Pancreas (tissue), 10 donors: ENCODE data around the gene UIMC1. TPM values are rescaled to one million over a fixed set of nuclear protein-coding genes. Genes with fewer than 3 reads are reported as not detected.
A peak's percentile ranks its signal among the peaks of the same experiment; 100 is the strongest.

Source experiments
- ATAC-seq, 4 donors: fragments of 200-7000 bp; cut with Tn5 transposase; one replicate each; pipeline versions ENCODE4 v1.8.0 to v1.9.1; 2020; ENCODE audit warnings: mild to moderate bottlenecking in 4 of 4, moderate library complexity in 4 of 4
- DNase-seq, 6 donors: peaks; one replicate each; pipeline ENCODE4 v3.0.0-alpha.2; 2020
- FAIRE-seq: peaks from 2 replicates; lab custom pipeline; 2012; peaks lifted over from hg19 to GRCh38; lab: Jason Lieb, UNC
- H3K27ac ChIP-seq, 4 donors: fragments of 200-600 bp; sonication (generic); 1 replicate in 3 of 4; 2 replicates in 1 of 4; pipeline versions ENCODE4 v1.5.0 to v1.8.0; 2020
- H3K27me3 ChIP-seq, 4 donors: fragments of 200-600 bp; one replicate each; pipeline ENCODE4 v1.8.0; 2021
- H3K36me3 ChIP-seq, 3 donors: fragments of 200-600 bp; sonication (generic) in 1 of 3; one replicate each; pipeline versions ENCODE4 v1.5.0 to v1.8.0; 2020 to 2021
- H3K4me1 ChIP-seq, 3 donors: fragments of 200-600 bp; one replicate each; pipeline ENCODE4 v1.8.0; 2021
- H3K4me3 ChIP-seq, 4 donors: fragments of 200-600 bp; sonication (generic) in 2 of 4; one replicate each; pipeline versions ENCODE4 v1.5.0 to v1.8.0; 2020 to 2021
- H3K9me3 ChIP-seq, 4 donors: fragments of 200-600 bp; one replicate each; pipeline ENCODE4 v1.8.0; 2021
- CTCF ChIP-seq, 4 donors: fragments of 200-600 bp; sonication (generic) in 3 of 4; IDR thresholded peaks; one replicate each; pipeline versions ENCODE4 v1.5.0 to v1.8.0; 2021; ENCODE audit warnings: antibody characterized with exemption in 4 of 4
- WGBS, 2 donors: extraction: QIAGEN DNeasy Blood & Tissue Kit; methylation state at CpG; one replicate each; pipeline ENCODE4 v1.1.7; 2013; 5-methylcytosine and 5-hydroxymethylcytosine counted together
- intact Hi-C, 3 donors: fragments of 100-400 bp; cut with DNase I; formaldehyde crosslinking; loops; one replicate each; pipeline versions ENCODE4 v1.11.1 to v1.14.2; 2022
- polyA plus RNA-seq, 2 donors: library from polyadenylated mRNA; stranded (reverse); fragments of 200-250 nt; gene quantifications; one replicate each; pipeline ENCODE4 v1.2.3, GENCODE V29; 2013
- total RNA-seq, 6 donors: library from RNA; stranded (reverse); fragmentation: NEBNext Ultra II Directional in 4 of 6; extraction: Animal tissue kit (Norgen Biotek cat#: 25700) in 4 of 6; gene quantifications; one replicate each; pipeline versions ENCODE4 v1.2.1 to v1.2.4, GENCODE V29; 2021 to 2023
- donor health status: healthy with polysubstance abuse.
- donor health status: DM: no; HTN: no; CAD: no; lungs with moderate emphysema.
- donor health status: DM: no; HTN: no; CAD: no.
- donor health status: control.
- donor health status: control.
- donor health status: Bipolar disorder and iron deficiency.
- donor health status: DM: yes; HTN: yes; CAD: no.
- donor health status: DM: no; HTN: no; CAD: no.
- donor health status: DM: no; HTN: no; CAD: no.
- donor health status: DM: yes; HTN: yes; CAD: no.

The UIMC1 gene
- total and polyA plus RNA-seq, 8 donors = 19.9 to 29.5 (median 23.0) TPM

DNA sequence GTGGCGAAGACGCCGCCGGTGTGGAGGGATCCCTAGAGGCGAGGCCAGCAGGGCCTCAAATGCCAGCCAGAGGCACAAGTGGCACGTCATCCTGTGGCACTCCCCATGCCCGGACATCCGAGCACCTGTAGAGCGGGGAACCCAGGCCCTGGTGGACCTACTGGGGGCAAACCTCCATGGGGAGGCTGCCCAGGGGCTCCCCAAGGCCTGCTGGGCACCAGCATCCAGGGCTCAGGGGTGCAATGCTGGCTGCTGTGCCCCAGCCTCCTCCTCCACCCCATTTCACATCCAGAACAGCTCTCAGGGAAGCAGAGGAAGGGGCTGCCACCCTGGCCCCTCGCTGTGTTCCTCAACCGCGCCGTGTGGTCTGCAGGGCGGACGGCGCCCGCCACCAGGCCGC lies 151.0 kb downstream of the UIMC1 start:
- DNase-seq (peak in 1 of 6 donors; percentile 50), ATAC-seq (no peak), FAIRE-seq (no peak)
- Histone ChIP-seq H3K36me3 (no peaks in the 10 kb centered on the region), H3K27me3 (no peaks in the 10 kb centered on the region), H3K9me3 (no peaks in the 10 kb centered on the region), H3K4me1 (no peaks in the 10 kb centered on the region), H3K27ac (no peak overlapping the region), H3K4me3 (no peak overlapping the region)
- TF ChIP-seq CTCF (IDR thresholded peaks at IDR 0.05) = no peak
- intact Hi-C loops = no loop called here
- 85 to 92% methylated on average over 17 to 18 of the region's 18 CpGs for WGBS, 2 donors

Other genes starting within 250 kb of the UIMC1 start
- under 1 TPM; 0.09 to 0.49 (median 0.22) TPM for gene UNC5A, start 196.2 kb downstream of the UIMC1 start, total RNA-seq
- gene UNC5A, start 196.2 kb downstream of the UIMC1 start, polyA plus RNA-seq = 1 to 10 TPM; 2.3 to 3.6 TPM
- gene HK3, start 107.4 kb downstream of the UIMC1 start, total RNA-seq = 1 to 10 TPM in 3 of 6 donors, under 1 TPM in 3; 0.24 to 4.0 (median 2.1) TPM
- gene HK3, start 107.4 kb downstream of the UIMC1 start, polyA plus RNA-seq = 1 to 10 TPM; 4.7 to 6.6 TPM
- gene ZNF346, start 15.9 kb upstream of the UIMC1 start, total RNA-seq = 10 to 100 TPM in 1 of 6 donors, 1 to 10 TPM in 5; 6.9 to 10.4 (median 8.6) TPM
- 1 to 10 TPM; 4.5 to 6.6 TPM for gene ZNF346, start 15.9 kb upstream of the UIMC1 start, polyA plus RNA-seq
- gene FGFR4, start 80.1 kb upstream of the UIMC1 start, total RNA-seq = 10 to 100 TPM; 23.5 to 43.3 (median 29.7) TPM
- 100 to 1,000 TPM in 1 of 2 donors, 10 to 100 TPM in 1; 69.6 to 105 TPM for gene FGFR4, start 80.1 kb upstream of the UIMC1 start, polyA plus RNA-seq
- 10 to 100 TPM; 26.3 to 51.2 (median 33.6) TPM for gene NSD1, start 127.0 kb upstream of the UIMC1 start, total RNA-seq
- 1 to 10 TPM; 6.9 to 7.8 TPM for gene NSD1, start 127.0 kb upstream of the UIMC1 start, polyA plus RNA-seq